Neutrophil (primary cell): ENCODE data around the gene PTPRN2.

ENCODE experiments used
- H3K27ac ChIP-seq: fragments of 200-600 bp; sonication (generic); 2 replicates; pipeline ENCODE4 v1.5.1; 2016; ENCODE audit warnings: mild to moderate bottlenecking, moderate library complexity
- H3K27me3 ChIP-seq: fragments of 200-600 bp; sonication (generic); 2 replicates; pipeline ENCODE4 v1.6.0; 2016; ENCODE audit warnings: mild to moderate bottlenecking
- H3K36me3 ChIP-seq: fragments of 200-600 bp; sonication (generic); 2 replicates; pipeline ENCODE4 v1.5.1; 2017
- H3K4me1 ChIP-seq, 2 experiments: fragments of 200-600 bp in 1 of 2; sonication (generic) in 1 of 2; 1 replicate in 1 of 2; 2 replicates in 1 of 2; pipeline versions ENCODE4 v1.5.1 to v1.6.1; 2013 to 2016; ENCODE audit warnings: low read depth in 1 of 2, low read length in 1 of 2, mild to moderate bottlenecking in 1 of 2, moderate library complexity in 1 of 2; ENCODE audit not compliant: control insufficient read depth in 1 of 2, insufficient read depth in 1 of 2
- H3K4me3 ChIP-seq, 2 experiments: fragments of 200-600 bp in 1 of 2; sonication (generic) in 1 of 2; 1 replicate in 1 of 2; 2 replicates in 1 of 2; pipeline ENCODE4 v1.5.1; 2013 to 2016; ENCODE audit warnings: low read depth in 1 of 2, low read length in 1 of 2, mild to moderate bottlenecking in 1 of 2, moderate library complexity in 1 of 2
- H3K9me3 ChIP-seq: fragments of 200-600 bp; sonication (generic); 2 replicates; pipeline ENCODE4 v1.5.1; 2016
- CTCF ChIP-seq: fragments of 200-600 bp; sonication (generic); IDR thresholded peaks from 2 replicates; pipeline ENCODE4 v1.5.1; 2016; ENCODE audit warnings: antibody characterized with exemption

Gene PTPRN2

GRCh38 chr7:158585721-158586498 lies 1.7 kb downstream of the PTPRN2 start:
- Histone ChIP-seq H3K9me3 (no peaks in the 10 kb centered on the region), H3K36me3 (no peaks in the 10 kb centered on the region), H3K27me3 (peaks cover 74% of the 10 kb centered on the region), H3K27ac (no peak overlapping the region), H3K4me3 (no peak overlapping the region), H3K4me1 (peaks cover 0 to 7% of the 10 kb centered on the region in 2 experiments)
- TF ChIP-seq CTCF: no peak

- Histone ChIP-seq H3K4me1 (peaks cover 0 to 7% of the 10 kb centered on the region in 2 experiments), H3K4me3 (no peak overlapping the region), H3K27ac (no peak overlapping the region), H3K9me3 (no peaks in the 10 kb centered on the region), H3K27me3 (peaks cover 59% of the 10 kb centered on the region), H3K36me3 (no peaks in the 10 kb centered on the region)
- TF ChIP-seq CTCF: no peak
Measured at GRCh38 chr7:158584407-158584806, 3.2 kb downstream of the PTPRN2 start.

- peaks cover 0 to 7% of the 10 kb centered on the region in 2 experiments for H3K4me1 ChIP-seq
- peaks cover 53% of the 10 kb centered on the region for H3K27me3 ChIP-seq
- TF ChIP-seq CTCF: no peak
- no peaks in the 10 kb centered on the region for H3K9me3 ChIP-seq
- no peak overlapping the region for H3K27ac ChIP-seq
- no peaks in the 10 kb centered on the region for H3K36me3 ChIP-seq
- no peak overlapping the region for H3K4me3 ChIP-seq
Measured at GRCh38 chr7:158583810-158584209, 3.8 kb downstream of the PTPRN2 start.

- Histone ChIP-seq H3K27ac (no peak overlapping the region), H3K9me3 (no peaks in the 10 kb centered on the region), H3K4me1 (peaks cover 0 to 6% of the 10 kb centered on the region in 2 experiments), H3K4me3 (no peak overlapping the region), H3K27me3 (peaks cover 47% of the 10 kb centered on the region), H3K36me3 (no peaks in the 10 kb centered on the region)
- TF ChIP-seq CTCF: no peak
Measured at GRCh38 chr7:158583143-158583542, 4.5 kb downstream of the PTPRN2 start.

- no peaks in the 10 kb centered on the region for H3K9me3 ChIP-seq
- H3K36me3 ChIP-seq: no peaks in the 10 kb centered on the region
- no peak overlapping the region for H3K27ac ChIP-seq
- no peak for TF ChIP-seq CTCF
- H3K4me3 ChIP-seq: no peak overlapping the region
- H3K4me1 ChIP-seq: no peaks in the 10 kb centered on the region
- H3K27me3 ChIP-seq: peaks cover 37% of the 10 kb centered on the region
Measured at GRCh38 chr7:158582089-158582456, 5.5 kb downstream of the PTPRN2 start.
